ENCODE results near the gene GPATCH8.

GPATCH8 gene

DNA sequence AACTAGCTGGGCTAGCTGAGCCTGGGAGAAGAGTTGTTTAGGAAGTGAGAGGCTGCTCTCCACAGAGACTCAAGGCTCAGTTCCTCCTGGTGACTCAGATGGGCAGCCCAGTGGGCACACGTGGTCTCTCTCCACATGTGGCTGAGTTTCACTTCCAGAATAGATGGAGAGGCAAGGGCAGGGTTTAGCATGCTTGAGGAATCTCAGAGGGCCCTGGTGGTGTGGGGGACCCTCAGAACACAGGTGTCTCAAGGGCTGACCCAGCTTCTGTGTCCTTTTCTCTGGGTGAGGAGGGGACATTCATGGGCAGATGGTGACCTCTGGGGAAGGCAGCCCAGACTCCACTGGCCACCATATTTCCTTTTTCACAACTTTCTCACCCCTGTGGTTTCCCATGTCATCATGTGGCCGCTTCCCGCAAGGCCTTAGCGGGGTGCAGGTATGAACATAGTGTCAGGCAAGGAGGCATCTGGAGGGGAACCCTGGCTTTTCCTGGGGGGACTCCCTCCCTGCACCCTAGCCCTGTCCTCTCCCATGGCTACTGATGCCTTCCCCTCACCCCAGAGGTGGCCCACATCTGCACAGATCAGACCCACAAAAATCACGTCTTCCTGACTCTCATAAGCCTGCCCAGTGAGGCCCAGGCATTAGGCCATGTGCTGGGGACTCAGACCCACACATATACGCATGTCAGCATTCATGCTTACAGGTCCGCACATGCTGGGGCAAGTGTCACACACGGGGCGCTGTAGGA lies 154.8 kb downstream of the GPATCH8 start:
- DNase-seq (ENCODE audit: low spot score): peak; percentile 82
- in situ Hi-C loops (cut with MboI; ENCODE audit: low pct_unique_long_range_greater_than_20kb, low sequenced_read_pairs, unreplicated experiment): no loop called here
- TF ChIP-seq, protein P1, sequence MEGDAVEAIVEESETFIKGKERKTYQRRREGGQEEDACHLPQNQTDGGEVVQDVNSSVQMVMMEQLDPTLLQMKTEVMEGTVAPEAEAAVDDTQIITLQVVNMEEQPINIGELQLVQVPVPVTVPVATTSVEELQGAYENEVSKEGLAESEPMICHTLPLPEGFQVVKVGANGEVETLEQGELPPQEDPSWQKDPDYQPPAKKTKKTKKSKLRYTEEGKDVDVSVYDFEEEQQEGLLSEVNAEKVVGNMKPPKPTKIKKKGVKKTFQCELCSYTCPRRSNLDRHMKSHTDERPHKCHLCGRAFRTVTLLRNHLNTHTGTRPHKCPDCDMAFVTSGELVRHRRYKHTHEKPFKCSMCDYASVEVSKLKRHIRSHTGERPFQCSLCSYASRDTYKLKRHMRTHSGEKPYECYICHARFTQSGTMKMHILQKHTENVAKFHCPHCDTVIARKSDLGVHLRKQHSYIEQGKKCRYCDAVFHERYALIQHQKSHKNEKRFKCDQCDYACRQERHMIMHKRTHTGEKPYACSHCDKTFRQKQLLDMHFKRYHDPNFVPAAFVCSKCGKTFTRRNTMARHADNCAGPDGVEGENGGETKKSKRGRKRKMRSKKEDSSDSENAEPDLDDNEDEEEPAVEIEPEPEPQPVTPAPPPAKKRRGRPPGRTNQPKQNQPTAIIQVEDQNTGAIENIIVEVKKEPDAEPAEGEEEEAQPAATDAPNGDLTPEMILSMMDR (IDR thresholded peaks at IDR 0.05; ENCODE audit: extremely low read depth, insufficient read depth, missing control alignments): no peak

Data from GM13977 (cell line).